A673 (cell line): ENCODE data around the gene TRDMT1. TPM values are rescaled to one million over a fixed set of nuclear protein-coding genes. Genes with fewer than 3 reads are reported as not detected.

ENCODE experiments used
- BruUV-seq: library from RNA; stranded (reverse); fragments of 400-500 nt; replicated peaks from 2 replicates; lab custom pipeline; 2021; lab: Mats Ljungman, UMichigan
- CTCF ChIA-PET: fragments of 300-600 bp; sonication (Branson Sonifier 250); formaldehyde crosslinking; loops from one replicate; lab custom pipeline; 2022; ENCODE audit warnings: antibody characterized with exemption; lab: Charles Lee
- POLR2A ChIA-PET: fragments of 300-600 bp; sonication (Branson Sonifier 250); formaldehyde crosslinking; loops from one replicate; lab custom pipeline; 2022; ENCODE audit warnings: antibody characterized with exemption; ENCODE audit not compliant: low non-redundant PET; lab: Charles Lee
- DNase-seq: peaks from one replicate; pipeline ENCODE4 v3.0.0-alpha.2; 2015; ENCODE audit warnings: low spot score
- H3K27ac ChIP-seq: fragments of 200-600 bp; sonication (generic); 2 replicates; pipeline ENCODE4 v1.5.1; 2016; ENCODE audit warnings: mixed run types, low read depth, mild to moderate bottlenecking, mixed read lengths, antibody characterized with exemption, low read length; ENCODE audit not compliant: poor library complexity, severe bottlenecking
- H3K27me3 ChIP-seq: fragments of 200-600 bp; sonication (generic); replicated peaks from 2 replicates; pipeline ENCODE4 v1.6.1; 2017; ENCODE audit warnings: mixed run types, low read depth, mild to moderate bottlenecking, mixed read lengths, antibody characterized with exemption, low read length; ENCODE audit not compliant: insufficient read depth, poor library complexity
- H3K36me3 ChIP-seq: fragments of 200-600 bp; sonication (generic); 2 replicates; pipeline ENCODE4 v1.6.1; 2016; ENCODE audit warnings: mixed run types, mild to moderate bottlenecking, mixed read lengths, antibody characterized with exemption, low read length; ENCODE audit not compliant: insufficient read depth, poor library complexity, severe bottlenecking
- H3K4me1 ChIP-seq: fragments of 200-600 bp; sonication (generic); 2 replicates; pipeline ENCODE4 v1.6.1; 2017; ENCODE audit warnings: mixed run types, mild to moderate bottlenecking, mixed read lengths, antibody characterized with exemption, low read length; ENCODE audit not compliant: insufficient read depth, poor library complexity, severe bottlenecking
- H3K4me3 ChIP-seq: fragments of 200-600 bp; sonication (generic); 2 replicates; pipeline ENCODE4 v1.5.1; 2016; ENCODE audit warnings: low read depth, mixed run types, mild to moderate bottlenecking, mixed read lengths, low read length; ENCODE audit not compliant: poor library complexity, severe bottlenecking
- H3K9me3 ChIP-seq: fragments of 200-600 bp; sonication (generic); 2 replicates; pipeline ENCODE4 v1.6.1; 2016; ENCODE audit warnings: mixed run types, low read depth, mild to moderate bottlenecking, mixed read lengths, antibody characterized with exemption, low read length; ENCODE audit not compliant: poor library complexity, severe bottlenecking
- EZH2 ChIP-seq: fragments of 200-600 bp; sonication (generic); IDR thresholded peaks from 2 replicates; pipeline ENCODE4 v1.6.1; 2017; ENCODE audit warnings: borderline replicate concordance, low read depth, mild to moderate bottlenecking, mixed read lengths, antibody characterized with exemption, low read length; ENCODE audit not compliant: poor library complexity, severe bottlenecking
- intact Hi-C: fragments of 100-400 bp; cut with micrococcal nuclease; formaldehyde crosslinking; loops from one replicate; pipeline ENCODE4 v1.10.0; 2022; ENCODE audit not compliant: unreplicated experiment
- total RNA-seq: library from RNA; stranded (reverse); gene quantifications from 2 replicates; pipeline ENCODE4 v1.2.3, GENCODE V29; 2021
- TF ChIP-seq, protein P1 (sequence below): fragments of 300-800, 200-600 bp; sonication (generic); conservative IDR thresholded peaks from 2 replicates; pipeline ENCODE4 v1.5.1; 2017; ENCODE audit warnings: low read depth, mild to moderate bottlenecking, antibody characterized with exemption, low read length, moderate library complexity, mixed read lengths

Gene TRDMT1
- total RNA-seq, 1 experiment from 2014 or later: 14.0 TPM

DNA sequence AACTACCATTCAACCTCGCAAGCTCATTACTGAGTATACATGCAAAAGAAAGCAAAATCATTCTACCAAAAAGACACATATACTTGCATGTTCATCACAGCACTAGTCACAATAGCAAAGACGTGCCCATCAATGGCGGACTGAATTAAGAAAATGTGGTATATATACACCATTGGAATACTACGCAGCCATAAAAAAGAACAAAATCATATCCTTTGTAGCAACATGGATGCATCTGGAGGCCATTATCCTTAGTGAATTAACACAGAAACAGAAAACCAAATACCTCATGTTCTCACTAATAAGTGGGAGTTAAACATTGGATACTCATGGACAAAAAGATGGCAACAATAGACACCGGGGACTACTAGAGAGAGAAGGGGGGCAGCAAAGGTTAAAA, 6.4 kb downstream of the TRDMT1 start:
- POLR2A ChIA-PET: no interaction called here
- Histone ChIP-seq H3K27me3 (no peaks in the 10 kb centered on the region), H3K4me3 (no peak overlapping the region), H3K27ac (no peak overlapping the region), H3K36me3 (no peaks in the 10 kb centered on the region), H3K4me1 (peaks cover 20% of the 10 kb centered on the region), H3K9me3 (no peaks in the 10 kb centered on the region)
- intact Hi-C loops: no loop called here
- TF ChIP-seq, protein P1, sequence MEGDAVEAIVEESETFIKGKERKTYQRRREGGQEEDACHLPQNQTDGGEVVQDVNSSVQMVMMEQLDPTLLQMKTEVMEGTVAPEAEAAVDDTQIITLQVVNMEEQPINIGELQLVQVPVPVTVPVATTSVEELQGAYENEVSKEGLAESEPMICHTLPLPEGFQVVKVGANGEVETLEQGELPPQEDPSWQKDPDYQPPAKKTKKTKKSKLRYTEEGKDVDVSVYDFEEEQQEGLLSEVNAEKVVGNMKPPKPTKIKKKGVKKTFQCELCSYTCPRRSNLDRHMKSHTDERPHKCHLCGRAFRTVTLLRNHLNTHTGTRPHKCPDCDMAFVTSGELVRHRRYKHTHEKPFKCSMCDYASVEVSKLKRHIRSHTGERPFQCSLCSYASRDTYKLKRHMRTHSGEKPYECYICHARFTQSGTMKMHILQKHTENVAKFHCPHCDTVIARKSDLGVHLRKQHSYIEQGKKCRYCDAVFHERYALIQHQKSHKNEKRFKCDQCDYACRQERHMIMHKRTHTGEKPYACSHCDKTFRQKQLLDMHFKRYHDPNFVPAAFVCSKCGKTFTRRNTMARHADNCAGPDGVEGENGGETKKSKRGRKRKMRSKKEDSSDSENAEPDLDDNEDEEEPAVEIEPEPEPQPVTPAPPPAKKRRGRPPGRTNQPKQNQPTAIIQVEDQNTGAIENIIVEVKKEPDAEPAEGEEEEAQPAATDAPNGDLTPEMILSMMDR: no peak
- TF ChIP-seq EZH2: no peak
- DNase-seq: no peak
- no TSS peak for BruUV-seq
- CTCF ChIA-PET: no interaction called here

DNA sequence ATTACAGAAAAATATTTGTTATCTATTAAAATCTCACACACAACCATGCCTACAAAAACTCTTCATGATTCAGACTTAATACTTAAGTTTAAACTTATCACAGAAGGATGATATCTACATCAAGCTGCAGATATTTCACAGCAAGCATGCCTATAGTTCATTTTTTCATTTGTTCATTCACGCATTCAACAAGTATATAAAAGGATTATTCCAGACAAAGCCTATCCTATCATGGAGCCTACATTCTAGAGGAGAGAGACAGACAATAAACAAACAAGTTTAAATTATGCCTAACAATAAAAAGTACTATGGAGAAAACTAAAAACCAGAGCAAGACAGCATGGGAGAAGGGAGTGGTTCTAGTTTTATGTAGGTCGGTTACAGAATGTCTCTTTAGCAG, 10.9 kb downstream of the TRDMT1 start:
- H3K27ac ChIP-seq: no peak overlapping the region
- POLR2A ChIA-PET: interaction anchor here (0.5 kb wide), 1 partner anchor 308 kb away, joined by 9 read pairs; no protein-coding TSS in a partner anchor
- intact Hi-C loops: no loop called here
- TF ChIP-seq EZH2: no peak
- DNase-seq: no peak
- peaks cover 18% of the 10 kb centered on the region for H3K4me1 ChIP-seq
- no peak overlapping the region for H3K4me3 ChIP-seq
- no peaks in the 10 kb centered on the region for H3K9me3 ChIP-seq
- BruUV-seq: no TSS peak
- no peaks in the 10 kb centered on the region for H3K27me3 ChIP-seq
- CTCF ChIA-PET: no interaction called here
- no peaks in the 10 kb centered on the region for H3K36me3 ChIP-seq

DNA sequence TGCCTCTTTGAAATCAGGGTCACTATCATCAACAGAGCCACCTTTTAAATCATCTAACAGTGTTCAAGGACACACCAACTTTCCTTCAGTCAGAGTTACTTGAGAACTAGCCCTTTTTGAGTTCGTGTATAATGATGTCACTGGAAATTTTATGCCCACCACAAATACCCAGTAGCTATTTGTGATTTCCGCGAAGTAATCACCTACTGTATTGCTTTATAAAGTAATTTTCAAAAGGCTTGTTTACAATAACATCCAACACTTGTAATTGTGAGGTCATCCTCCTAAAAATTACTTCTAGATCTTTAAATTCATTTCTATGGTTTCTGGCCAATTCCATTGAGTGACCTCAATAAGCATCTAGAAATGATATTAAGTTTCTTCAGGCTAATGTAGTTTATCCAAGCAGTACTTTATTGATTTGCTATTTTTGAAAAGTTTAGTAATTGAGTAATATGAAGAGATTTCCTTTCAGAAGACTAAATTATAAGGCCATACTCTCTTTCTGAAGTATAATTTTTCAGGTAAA, 12.8 kb downstream of the TRDMT1 start:
- no peak for DNase-seq
- Histone ChIP-seq H3K27ac (no peak overlapping the region), H3K4me1 (peaks cover 18% of the 10 kb centered on the region), H3K4me3 (no peak overlapping the region), H3K9me3 (no peaks in the 10 kb centered on the region), H3K27me3 (no peaks in the 10 kb centered on the region), H3K36me3 (no peaks in the 10 kb centered on the region)
- CTCF ChIA-PET: no interaction called here
- no peak for TF ChIP-seq EZH2
- TF ChIP-seq, protein P1: no peak
- BruUV-seq: no TSS peak
- POLR2A ChIA-PET: no interaction called here
- intact Hi-C loops: no loop called here

DNA sequence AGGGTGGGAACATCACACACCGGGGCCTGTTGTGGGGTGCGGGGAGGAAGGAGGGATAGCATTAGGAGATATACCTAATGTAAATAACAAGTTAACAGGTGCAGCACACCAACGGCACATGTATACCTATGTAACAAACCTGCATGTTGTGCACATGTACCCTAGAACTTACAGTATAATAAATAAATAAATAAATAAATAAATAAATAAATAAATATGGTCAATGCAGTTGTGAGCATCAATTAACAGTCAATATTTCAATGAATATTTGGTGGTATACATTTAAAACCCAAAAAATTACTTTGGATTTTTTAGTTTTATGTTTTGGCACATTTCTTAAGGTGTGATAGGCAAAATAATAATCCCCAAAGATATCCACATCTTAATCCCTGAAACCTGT, 15.6 kb downstream of the TRDMT1 start:
- Histone ChIP-seq H3K4me3 (no peak overlapping the region), H3K27ac (no peak overlapping the region), H3K4me1 (peaks cover 18% of the 10 kb centered on the region), H3K9me3 (no peaks in the 10 kb centered on the region), H3K27me3 (no peaks in the 10 kb centered on the region), H3K36me3 (no peaks in the 10 kb centered on the region)
- intact Hi-C loops: no loop called here
- no peak for DNase-seq
- TF ChIP-seq, protein P1: no peak
- no peak for TF ChIP-seq EZH2
- BruUV-seq: no TSS peak
- ChIA-PET CTCF (no interaction called here), POLR2A (no interaction called here)
